OCI-LY3 (cell line): Measurements from ENCODE around the gene UBL5.

Source experiments
- H2AFZ ChIP-seq: fragments of 200-600, 300-600 bp; shearing (Covaris generic); 2 replicates; pipeline ENCODE4 v1.6.0; 2014; ENCODE audit warnings: antibody characterized with exemption, low read depth, low read length
- H3K27ac ChIP-seq: fragments of 200-600, 300-600 bp; sonication (generic); 2 replicates; pipeline ENCODE4 v1.5.1; 2014; ENCODE audit warnings: mild to moderate bottlenecking, low read length, moderate library complexity, mixed read lengths
- H3K27me3 ChIP-seq: fragments of 200-600, 300-600 bp; sonication (generic); 2 replicates; pipeline ENCODE4 v1.6.1; 2014; ENCODE audit warnings: low read depth, low read length, mixed read lengths
- H3K36me3 ChIP-seq: fragments of 200-600, 300-600 bp; sonication (generic); replicated peaks from 2 replicates; pipeline ENCODE3; 2014; ENCODE audit warnings: low read depth, low read length, mixed read lengths
- H3K4me1 ChIP-seq: fragments of 300-600, 200-600 bp; sonication (generic); 2 replicates; pipeline ENCODE4 v1.6.1; 2014; ENCODE audit warnings: low read length, mixed read lengths
- H3K4me2 ChIP-seq: fragments of 200-600, 300-600 bp; sonication (generic); 2 replicates; pipeline ENCODE4 v1.6.1; 2014; ENCODE audit warnings: low read length, mixed read lengths
- H3K4me3 ChIP-seq: fragments of 300-600, 200-600 bp; sonication (generic); 2 replicates; pipeline ENCODE4 v1.5.1; 2014; ENCODE audit warnings: antibody characterized with exemption, mild to moderate bottlenecking, low read length, moderate library complexity
- H3K79me2 ChIP-seq: fragments of 300-600, 200-600 bp; shearing (Covaris generic); 2 replicates; pipeline ENCODE4 v1.6.1; 2014; ENCODE audit warnings: mild to moderate bottlenecking, low read length, mixed read lengths
- H3K9ac ChIP-seq: fragments of 300-600, 200-600 bp; shearing (Covaris generic); 2 replicates; pipeline ENCODE4 v1.6.0; 2014; ENCODE audit warnings: mild to moderate bottlenecking, low read length, moderate library complexity
- H3K9me3 ChIP-seq: fragments of 200-600, 300-600 bp; shearing (Covaris generic); 2 replicates; pipeline ENCODE4 v1.6.1; 2014; ENCODE audit warnings: low read length, mixed read lengths; ENCODE audit not compliant: insufficient read depth
- H4K20me1 ChIP-seq: fragments of 200-600, 300-600 bp; sonication (generic); 2 replicates; pipeline ENCODE4 v1.6.1; 2016; ENCODE audit warnings: low read length, mixed read lengths; ENCODE audit not compliant: insufficient read depth
- EZH2phosphoT487 ChIP-seq: fragments of 200-600 bp; shearing (Covaris generic); IDR thresholded peaks from 2 replicates; pipeline ENCODE4 v1.6.1; 2018; ENCODE audit warnings: antibody characterized with exemption, mixed run types, low read depth
- TF ChIP-seq, protein P1 (sequence below): fragments of 200-600, 300-600 bp; sonication (generic); IDR thresholded peaks from 2 replicates; pipeline ENCODE4 v1.5.1; 2014; ENCODE audit warnings: antibody characterized with exemption, low read length, low read depth

The UBL5 gene

DNA sequence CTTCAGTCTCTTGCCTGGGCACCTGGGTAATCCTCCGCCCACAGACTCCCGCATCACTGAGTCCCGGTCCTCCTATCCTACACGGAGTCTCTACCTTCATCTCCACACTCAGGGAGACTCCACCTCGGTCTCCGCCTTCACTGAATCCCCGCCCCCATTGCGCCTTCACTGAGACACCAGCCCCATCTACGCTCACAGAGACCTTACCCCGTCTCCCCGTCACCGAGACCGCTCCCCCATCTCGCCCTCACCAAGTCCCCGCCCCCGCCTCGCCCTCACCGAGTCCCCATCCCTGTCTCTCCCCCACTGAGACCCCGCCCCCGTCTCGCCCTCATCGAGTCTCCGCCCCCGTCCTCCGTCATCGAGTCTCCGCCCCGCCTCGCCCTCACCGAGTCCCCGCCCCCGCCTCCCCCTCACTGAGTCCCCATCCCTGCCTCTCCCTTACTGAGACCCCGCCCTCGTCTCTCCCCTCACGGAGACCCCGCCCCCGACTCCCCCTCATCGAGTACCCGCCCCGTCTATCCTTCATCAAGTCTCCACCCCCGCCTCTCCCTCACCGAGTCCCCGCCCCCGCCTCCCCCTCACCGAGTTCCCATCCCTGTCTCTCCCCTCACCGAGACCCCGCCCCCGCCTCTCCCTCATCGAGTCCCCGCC lies 36.0 kb upstream of the UBL5 start:
- Histone ChIP-seq H4K20me1 (no peaks in the 10 kb centered on the region), H3K4me2 (peak overlapping the region; percentile 73), H3K27me3 (no peaks in the 10 kb centered on the region), H3K27ac (peak overlapping the region; percentile 45), H3K9me3 (no peaks in the 10 kb centered on the region), H2AFZ (peak overlapping the region; percentile 79), H3K36me3 (no peaks in the 10 kb centered on the region), H3K4me1 (peaks cover 6% of the 10 kb centered on the region; the same call in 1 of the 2 replicates), H3K9ac (peak overlapping the region; percentile 67), H3K4me3 (peak overlapping the region; percentile 91), H3K79me2 (no peaks in the 10 kb centered on the region)
- TF ChIP-seq, protein P1, sequence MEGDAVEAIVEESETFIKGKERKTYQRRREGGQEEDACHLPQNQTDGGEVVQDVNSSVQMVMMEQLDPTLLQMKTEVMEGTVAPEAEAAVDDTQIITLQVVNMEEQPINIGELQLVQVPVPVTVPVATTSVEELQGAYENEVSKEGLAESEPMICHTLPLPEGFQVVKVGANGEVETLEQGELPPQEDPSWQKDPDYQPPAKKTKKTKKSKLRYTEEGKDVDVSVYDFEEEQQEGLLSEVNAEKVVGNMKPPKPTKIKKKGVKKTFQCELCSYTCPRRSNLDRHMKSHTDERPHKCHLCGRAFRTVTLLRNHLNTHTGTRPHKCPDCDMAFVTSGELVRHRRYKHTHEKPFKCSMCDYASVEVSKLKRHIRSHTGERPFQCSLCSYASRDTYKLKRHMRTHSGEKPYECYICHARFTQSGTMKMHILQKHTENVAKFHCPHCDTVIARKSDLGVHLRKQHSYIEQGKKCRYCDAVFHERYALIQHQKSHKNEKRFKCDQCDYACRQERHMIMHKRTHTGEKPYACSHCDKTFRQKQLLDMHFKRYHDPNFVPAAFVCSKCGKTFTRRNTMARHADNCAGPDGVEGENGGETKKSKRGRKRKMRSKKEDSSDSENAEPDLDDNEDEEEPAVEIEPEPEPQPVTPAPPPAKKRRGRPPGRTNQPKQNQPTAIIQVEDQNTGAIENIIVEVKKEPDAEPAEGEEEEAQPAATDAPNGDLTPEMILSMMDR, result no peak
- no peak for TF ChIP-seq EZH2phosphoT487

DNA sequence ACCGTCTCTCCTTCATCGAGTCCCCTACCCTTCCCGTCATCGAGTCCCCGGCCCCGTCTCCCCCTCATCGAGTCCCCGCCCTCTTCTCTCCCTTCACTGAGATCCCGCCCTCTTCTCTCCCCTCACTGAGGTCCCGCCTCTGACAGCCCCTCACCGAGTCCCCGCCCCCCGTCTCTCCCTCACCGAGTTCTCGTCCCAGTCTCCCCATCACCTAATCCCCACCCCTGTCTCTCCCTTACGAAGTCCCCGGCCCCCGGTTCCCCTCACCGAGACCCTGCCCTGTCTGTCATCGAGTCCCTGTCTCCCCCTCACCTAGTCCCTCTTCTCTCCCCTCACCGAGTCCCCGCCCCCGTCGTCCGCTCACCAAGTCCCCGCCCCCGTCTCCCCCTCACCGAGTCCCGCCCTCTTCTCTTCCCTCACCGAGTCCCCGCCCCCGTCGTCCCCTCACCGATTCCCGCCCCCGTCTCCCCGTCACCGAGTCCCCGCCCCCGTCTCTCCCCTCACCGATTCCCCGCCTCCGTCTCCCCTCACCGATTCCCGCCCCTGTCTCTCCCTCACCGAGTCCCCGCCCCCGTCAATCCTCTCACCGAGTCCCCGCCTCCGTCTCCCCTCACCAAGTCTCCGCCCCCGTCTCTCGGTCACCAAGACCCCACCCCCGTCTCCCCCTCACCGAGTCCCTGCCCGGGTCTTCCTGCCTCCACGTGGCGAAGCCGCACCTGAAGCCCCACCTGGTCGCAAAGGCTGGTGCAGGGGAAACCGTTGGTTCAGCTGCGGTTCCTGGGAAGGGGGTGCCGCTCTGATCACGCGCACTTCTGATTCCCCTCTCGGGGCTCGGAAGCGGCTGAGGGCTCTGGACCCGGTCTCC lies 35.3 kb upstream of the UBL5 start:
- H3K4me1 ChIP-seq, result peaks cover 4% of the 10 kb centered on the region; the same call in 1 of the 2 replicates
- H3K27ac ChIP-seq, result peak overlapping the region; percentile 45
- H2AFZ ChIP-seq, result peak overlapping the region; percentile 90

DNA sequence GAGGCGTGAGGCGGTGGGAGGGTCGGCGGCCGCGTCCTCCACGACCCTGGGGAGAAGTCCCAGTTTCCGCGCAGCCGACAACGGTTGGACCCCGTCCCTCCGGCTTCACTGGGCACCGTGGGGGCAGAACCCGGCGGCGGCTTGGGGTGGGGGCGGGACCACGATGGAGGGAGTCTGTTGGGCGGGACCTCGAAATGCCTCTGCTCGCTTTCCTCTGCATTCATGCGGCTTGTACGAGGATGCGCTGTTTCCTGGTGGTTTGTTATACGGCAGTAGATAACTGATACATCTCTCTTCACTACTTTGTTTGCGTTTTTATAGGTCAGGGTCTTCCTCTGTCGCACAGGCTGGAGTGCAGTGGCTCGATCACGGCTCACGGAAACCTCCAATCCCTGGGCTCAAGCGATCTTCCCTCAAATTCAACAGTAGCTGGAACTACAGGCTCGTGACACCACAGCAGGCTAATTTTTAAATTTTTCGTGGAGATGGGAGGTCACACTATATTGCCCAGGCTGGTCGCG lies 34.6 kb upstream of the UBL5 start:
- Histone ChIP-seq H2AFZ (peak overlapping the region; percentile 90), H4K20me1 (no peaks in the 10 kb centered on the region), H3K79me2 (no peaks in the 10 kb centered on the region)

More for the DNA sequence above, 35.3 kb upstream of the UBL5 start:
- Histone ChIP-seq H3K36me3 (no peaks in the 10 kb centered on the region), H3K4me3 (peak overlapping the region; percentile 91), H3K27me3 (no peaks in the 10 kb centered on the region), H4K20me1 (no peaks in the 10 kb centered on the region), H3K9me3 (no peaks in the 10 kb centered on the region), H3K79me2 (no peaks in the 10 kb centered on the region), H3K4me2 (peak overlapping the region; percentile 73), H3K9ac (peak overlapping the region; percentile 67)
- TF ChIP-seq EZH2phosphoT487, result no peak
- TF ChIP-seq, protein P1, result no peak

More for the DNA sequence above, 34.6 kb upstream of the UBL5 start:
- H3K36me3 ChIP-seq, result no peaks in the 10 kb centered on the region
- no peak for TF ChIP-seq EZH2phosphoT487
- TF ChIP-seq, protein P1, result no peak
- H3K4me3 ChIP-seq, result peak overlapping the region; percentile 91
- peak overlapping the region; percentile 59 for H3K9ac ChIP-seq
- H3K27ac ChIP-seq, result no peak overlapping the region
- peak overlapping the region; percentile 73 for H3K4me2 ChIP-seq
- H3K4me1 ChIP-seq, result peaks cover 4% of the 10 kb centered on the region; the same call in 1 of the 2 replicates
- no peaks in the 10 kb centered on the region for H3K9me3 ChIP-seq
- H3K27me3 ChIP-seq, result no peaks in the 10 kb centered on the region
